Prostate gland (tissue), 2 donors: ENCODE measurements around the gene MFAP4.

Source experiments
- CTCF ChIP-seq, 4 experiments: fragments of 200-600 bp in 2 of 4; fragments of 450-650 bp in 2 of 4; sonication (generic) in 2 of 4; IDR thresholded peaks; 1 replicate in 3 of 4; 2 replicates in 1 of 4; pipeline ENCODE4 v1.5.1; 2016 to 2019; ENCODE audit warnings: antibody characterized with exemption in 4 of 4, mild to moderate bottlenecking in 2 of 4, moderate library complexity in 2 of 4
- POLR2A ChIP-seq: fragments of 450-650 bp; IDR thresholded peaks from one replicate; pipeline ENCODE4 v1.6.1; 2016; ENCODE audit warnings: antibody characterized with exemption, mild to moderate bottlenecking
- POLR2AphosphoS5 ChIP-seq: sonication (generic); formaldehyde crosslinking; IDR thresholded peaks from one replicate; pipeline ENCODE4 v1.6.1; 2017; ENCODE audit warnings: antibody characterized with exemption

- TF ChIP-seq POLR2A = no peak
- no peak for TF ChIP-seq CTCF (IDR thresholded peaks at IDR 0.05)
- TF ChIP-seq POLR2AphosphoS5 = no peak
These were observed 7.5 kb downstream of the MFAP4 start for GRCh38 chr17:19379361-19380065.
